Coronary artery (tissue), 2 donors: ENCODE data around the gene COPG2.
A peak's percentile ranks its signal among the peaks of the same experiment; 100 is the strongest.

Experiments used
- DNase-seq: peaks from one replicate; pipeline ENCODE4 v3.0.0-alpha.2; 2017; ENCODE audit warnings: low spot score
- H3K27ac ChIP-seq, 2 donors: fragments of 200-600 bp; sonication (generic); one replicate each; pipeline ENCODE4 v1.5.1; 2016 to 2019
- H3K4me3 ChIP-seq: fragments of 200-600 bp; sonication (generic); 2 replicates; pipeline ENCODE4 v1.5.1; 2016; ENCODE audit warnings: mild to moderate bottlenecking, moderate library complexity
- TF ChIP-seq, protein P1 (sequence below): fragments of 200-600 bp; sonication (generic); IDR thresholded peaks from one replicate; pipeline ENCODE4 v1.5.1; 2019; ENCODE audit warnings: antibody characterized with exemption

Gene COPG2

DNA sequence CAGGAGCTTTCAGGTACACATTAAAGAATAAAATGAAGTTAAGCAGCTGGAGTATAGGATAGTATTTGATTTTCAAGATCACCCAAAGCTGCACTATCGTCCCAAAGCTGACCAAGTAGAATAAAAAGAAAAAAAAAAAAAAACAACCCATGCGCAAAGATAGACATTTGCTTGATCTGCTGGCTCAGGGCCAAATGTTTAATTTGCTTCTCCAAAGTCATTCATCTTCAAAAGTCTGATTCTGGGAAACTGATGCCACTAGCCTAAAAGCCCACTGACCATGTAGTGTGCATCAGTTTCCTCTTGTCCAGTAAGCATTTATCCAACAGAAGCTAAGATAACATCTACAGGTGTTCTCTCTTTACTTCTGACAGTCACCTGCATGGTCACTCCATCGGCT, 162.2 kb downstream of the COPG2 start:
- TF ChIP-seq, protein P1, sequence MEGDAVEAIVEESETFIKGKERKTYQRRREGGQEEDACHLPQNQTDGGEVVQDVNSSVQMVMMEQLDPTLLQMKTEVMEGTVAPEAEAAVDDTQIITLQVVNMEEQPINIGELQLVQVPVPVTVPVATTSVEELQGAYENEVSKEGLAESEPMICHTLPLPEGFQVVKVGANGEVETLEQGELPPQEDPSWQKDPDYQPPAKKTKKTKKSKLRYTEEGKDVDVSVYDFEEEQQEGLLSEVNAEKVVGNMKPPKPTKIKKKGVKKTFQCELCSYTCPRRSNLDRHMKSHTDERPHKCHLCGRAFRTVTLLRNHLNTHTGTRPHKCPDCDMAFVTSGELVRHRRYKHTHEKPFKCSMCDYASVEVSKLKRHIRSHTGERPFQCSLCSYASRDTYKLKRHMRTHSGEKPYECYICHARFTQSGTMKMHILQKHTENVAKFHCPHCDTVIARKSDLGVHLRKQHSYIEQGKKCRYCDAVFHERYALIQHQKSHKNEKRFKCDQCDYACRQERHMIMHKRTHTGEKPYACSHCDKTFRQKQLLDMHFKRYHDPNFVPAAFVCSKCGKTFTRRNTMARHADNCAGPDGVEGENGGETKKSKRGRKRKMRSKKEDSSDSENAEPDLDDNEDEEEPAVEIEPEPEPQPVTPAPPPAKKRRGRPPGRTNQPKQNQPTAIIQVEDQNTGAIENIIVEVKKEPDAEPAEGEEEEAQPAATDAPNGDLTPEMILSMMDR: no peak
- Histone ChIP-seq H3K27ac (no peak overlapping the region), H3K4me3 (no peak overlapping the region)
- no peak for DNase-seq

DNA sequence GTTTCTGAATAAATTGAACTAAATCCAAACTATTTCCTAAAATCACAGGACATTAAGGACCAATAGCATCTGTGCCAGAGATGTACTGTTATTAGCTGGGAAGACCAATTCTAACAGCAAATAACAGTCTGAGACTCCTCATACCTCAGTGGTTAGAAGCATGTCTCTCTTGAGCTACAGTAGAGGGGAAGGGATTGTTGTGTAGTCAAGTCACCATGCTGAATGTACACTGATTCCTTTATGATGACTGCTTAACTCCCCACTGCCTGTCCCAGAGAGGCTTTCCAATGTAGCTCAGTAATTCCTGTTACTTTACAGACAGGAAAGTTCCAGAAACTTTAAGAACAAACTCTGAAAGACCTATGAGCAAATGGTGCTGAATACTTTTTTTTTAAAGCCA, 162.8 kb downstream of the COPG2 start:
- DNase-seq: no peak
- TF ChIP-seq, protein P1: no peak

DNA sequence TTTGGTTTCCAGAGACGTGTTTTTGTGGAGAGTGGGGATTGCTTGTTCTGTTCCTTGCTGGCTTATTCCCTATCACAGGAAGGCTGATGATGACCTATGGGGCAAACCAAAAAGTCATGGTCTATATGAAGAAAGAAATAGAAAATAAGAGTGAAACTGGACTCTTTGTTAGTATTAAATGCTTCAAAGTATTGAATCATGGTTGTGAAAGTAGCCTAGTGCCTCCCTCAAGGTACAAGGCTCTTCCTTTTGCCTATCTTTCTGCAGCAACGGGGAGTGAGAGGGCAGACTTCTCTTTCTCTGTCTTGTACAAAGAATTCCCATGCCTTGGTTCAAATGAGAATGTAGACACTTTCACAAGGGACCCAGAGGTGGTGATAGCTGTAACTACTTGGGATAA, 167.6 kb downstream of the COPG2 start:
- Histone ChIP-seq H3K27ac (no peak overlapping the region), H3K4me3 (no peak overlapping the region)
- DNase-seq: no peak
- TF ChIP-seq, protein P1: no peak

More for the DNA sequence above, 162.8 kb downstream of the COPG2 start:
- Histone ChIP-seq H3K27ac (no peak overlapping the region), H3K4me3 (no peak overlapping the region)

DNA sequence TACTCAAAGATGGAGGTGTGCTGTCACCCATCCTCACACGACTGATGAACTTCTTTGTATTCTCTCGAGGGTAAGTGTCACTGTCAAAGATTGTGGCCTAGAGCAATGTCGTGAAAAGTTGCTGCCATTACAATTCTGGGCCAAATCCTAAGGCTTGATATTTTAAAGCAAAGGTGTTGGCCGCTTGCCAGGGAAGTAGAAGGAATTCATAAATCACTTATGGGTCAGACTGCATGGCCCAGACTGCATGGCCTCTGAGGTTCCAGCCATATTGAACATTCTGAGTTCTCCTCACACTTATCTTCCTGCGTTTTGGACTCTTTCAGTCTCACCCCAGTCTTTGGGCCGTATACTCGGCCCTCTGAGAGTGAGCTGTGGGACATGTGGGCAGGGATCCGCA, 168.1 kb downstream of the COPG2 start:
- TF ChIP-seq, protein P1: no peak
- no peak for DNase-seq
- Histone ChIP-seq H3K27ac (no peak overlapping the region), H3K4me3 (no peak overlapping the region)

DNA sequence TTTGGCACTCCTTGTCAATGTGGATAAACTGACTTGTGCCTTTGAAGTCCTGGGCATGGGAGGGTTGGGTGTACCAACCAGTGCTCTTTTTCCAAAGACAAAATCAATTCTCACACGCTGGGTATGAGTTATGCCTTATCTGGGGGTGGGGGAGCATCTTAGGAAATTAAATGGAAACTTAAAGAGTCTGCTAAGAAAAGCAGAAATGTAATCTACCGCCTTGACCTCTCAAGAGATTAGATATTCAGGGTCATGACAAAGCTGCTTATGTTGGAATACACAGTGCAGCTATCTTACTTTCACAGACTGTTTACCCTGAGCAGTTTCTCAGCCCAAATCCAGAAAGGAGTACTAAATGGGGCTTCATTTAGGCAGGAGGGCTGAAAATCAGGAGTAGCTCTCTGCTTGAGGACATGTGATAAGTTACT, 174.1 kb downstream of the COPG2 start:
- peak overlapping the region; percentile 73 for H3K4me3 ChIP-seq
- no peak overlapping the region for H3K27ac ChIP-seq
- TF ChIP-seq, protein P1: no peak
- DNase-seq: no peak

DNA sequence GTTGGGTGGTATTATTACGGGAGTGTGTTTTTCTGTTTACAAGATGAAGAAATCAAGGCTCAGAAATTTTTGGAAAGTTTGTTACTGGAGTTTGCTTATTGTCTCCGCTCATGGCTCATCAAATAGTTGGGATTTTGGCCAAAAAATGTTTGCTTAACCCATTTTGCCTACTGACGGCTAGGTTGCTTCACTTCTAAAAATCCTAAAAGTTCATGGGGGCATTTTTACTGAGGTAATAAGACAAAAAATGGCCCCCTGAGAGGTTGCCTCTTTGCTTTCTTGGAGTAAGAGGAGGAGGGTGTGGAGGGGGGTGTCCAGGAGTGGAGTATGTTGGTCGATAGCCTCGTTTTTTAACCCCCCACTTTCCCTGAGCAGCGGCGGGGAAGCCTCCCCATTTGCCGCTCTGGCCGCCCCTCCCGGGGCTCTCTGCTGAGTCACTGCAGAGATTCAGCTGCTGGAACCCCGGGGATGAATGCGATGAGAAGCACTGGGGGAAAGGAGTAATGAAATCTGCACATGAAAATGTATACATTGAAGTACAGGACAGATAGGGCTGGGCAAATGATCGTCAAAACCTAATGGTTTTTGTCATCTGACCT, 175.2 kb downstream of the COPG2 start:
- Histone ChIP-seq H3K27ac (no peak overlapping the region), H3K4me3 (peak overlapping the region; percentile 73)
- no peak for DNase-seq
- TF ChIP-seq, protein P1: no peak

DNA sequence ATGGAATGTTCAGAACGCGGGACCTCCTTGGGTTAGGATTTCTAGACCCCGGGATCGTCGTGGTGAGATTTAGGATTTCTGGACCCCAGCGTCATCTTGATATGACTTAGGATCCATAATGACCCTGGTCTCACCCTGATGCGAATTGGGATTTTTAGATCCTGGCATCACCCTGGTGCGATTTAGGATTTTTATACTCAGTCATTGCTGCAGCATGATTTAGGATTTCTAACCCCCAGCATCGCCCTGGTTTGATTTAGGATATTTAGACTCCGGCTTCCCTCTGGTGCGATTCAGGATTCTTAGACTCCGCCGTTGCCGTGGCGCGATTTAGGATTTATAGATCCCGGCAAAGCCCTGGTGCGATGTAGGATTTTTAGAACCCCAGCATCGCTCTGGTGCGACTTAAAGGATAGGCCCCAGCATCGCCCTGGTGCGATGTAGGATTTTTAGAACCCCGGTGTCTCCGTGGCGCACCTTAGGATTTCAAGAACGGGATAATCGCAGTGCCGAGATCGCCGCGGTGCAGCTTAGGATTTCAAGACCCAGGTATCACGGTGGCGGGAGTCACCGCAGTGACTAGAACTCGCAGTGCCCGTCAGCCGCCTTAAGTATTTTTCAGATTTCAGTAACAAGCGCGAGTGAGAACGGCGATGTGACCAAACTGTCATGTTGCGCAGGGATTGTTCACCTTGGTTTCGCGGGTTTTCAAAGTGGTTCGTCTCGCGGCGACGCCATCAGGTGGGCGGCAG, 175.8 kb downstream of the COPG2 start:
- peak overlapping the region; percentile 73 for H3K4me3 ChIP-seq
- TF ChIP-seq, protein P1: no peak
- no peak for DNase-seq
- no peak overlapping the region for H3K27ac ChIP-seq
